ENCODE measurements around the gene RIMBP2. TPM values are rescaled to one million over a fixed set of nuclear protein-coding genes. Genes with fewer than 3 reads are reported as not detected.
A peak's percentile ranks its signal among the peaks of the same experiment; 100 is the strongest.

Gene RIMBP2
- total RNA-seq, 2 donors from 2014 or later, result 5.6 to 6.0 TPM

DNA sequence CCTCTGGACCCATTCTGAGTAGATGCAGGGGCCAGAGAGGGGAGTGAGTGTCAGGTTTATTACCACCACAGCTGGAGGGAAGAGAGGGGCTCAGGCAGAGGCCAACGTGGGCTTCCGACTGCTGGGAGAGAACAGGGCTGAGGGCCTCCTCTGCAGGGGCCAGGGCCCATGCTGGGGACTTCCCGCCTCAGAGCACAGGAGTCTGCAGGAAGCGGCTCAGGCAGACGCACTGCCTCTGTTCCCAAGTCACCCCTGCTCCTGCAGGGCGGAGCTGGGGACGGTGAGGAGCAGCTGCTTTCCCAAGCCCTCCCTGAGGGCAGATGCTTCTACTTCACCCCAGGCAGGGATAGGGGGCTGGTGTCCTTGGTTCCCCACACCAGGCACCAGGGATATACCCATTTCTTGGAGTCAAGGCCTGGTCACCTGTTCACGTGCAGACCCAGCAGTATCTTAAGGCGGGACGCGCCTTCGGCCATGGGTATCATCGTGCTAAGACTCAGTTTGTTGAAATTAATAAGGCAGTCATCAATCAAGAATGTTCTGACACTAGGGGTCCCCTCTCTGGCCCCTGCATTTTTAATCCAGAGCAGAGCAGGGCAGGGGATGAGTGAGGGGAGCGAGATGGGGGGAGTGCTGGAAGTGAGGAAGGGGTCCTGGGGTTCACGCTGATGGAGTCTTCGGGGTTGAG lies 278.4 kb downstream of the RIMBP2 start:
- DNase-seq, result peak in 1 of 2 donors; percentile 18
- intact Hi-C loops (cut with DNase I, micrococcal nuclease), result no loop called here
- ATAC-seq, result no peak

DNA sequence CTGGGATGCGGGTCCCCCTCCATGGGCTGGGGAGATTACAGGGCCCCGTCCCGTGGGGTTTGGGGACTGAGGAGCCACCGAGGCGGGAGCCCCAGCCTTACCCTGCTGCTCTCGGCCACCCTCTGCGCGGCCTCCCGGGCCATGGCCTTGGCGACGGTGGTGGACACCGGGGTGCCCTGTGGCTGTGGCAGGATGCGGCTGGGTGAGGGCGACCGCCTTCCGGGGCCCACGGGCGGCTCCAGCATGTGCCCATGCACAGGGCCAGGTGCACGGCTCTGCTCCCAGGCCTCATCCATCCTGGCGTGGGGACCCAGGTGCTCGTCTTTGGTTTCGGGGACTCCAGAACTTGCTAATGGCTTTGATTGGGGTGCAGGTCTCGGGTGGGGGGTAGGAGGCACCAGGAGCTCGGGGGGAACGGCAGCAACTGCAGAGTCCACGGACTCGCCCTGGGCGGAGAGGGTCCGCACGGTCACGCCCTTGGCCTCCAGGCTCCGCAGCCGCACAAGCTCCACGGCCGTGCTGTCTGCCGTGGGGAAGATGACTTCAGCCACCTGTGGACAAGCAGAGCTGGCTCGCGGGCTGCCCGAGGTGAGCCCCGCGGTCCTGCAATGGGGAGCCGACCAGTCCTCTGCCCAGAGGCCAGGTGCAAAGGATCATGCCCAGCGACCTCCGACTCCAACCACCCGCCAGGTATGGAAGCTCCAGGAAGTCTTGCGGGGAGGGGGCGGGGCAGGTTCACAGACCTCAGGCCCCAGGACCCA lies 279.2 kb downstream of the RIMBP2 start:
- DNase-seq (peak in 1 of 2 donors; percentile 21), ATAC-seq (no peak)
- intact Hi-C loops (cut with DNase I, micrococcal nuclease), result no loop called here

DNA sequence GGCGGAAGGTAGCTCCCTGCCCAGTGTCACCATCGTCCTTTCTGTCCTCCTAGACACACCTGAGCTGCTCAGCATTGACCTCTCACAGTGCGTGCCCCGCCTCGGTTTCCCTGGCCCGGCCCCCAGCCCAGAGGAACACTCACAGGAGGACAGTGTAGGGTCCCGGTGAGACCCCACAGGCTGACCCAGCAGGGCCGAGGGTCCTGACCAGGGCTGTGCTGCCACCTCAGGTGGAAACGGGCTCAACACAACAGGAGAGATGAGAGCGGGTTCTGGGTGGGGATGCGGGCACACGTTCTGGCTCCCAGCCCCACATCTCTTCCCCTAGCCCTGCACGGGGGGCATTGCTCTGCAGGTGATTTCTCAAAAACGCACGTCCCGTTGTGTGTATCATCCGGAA lies 280.3 kb downstream of the RIMBP2 start:
- DNase-seq (peak in 1 of 2 donors; percentile 8), ATAC-seq (no peak)
- intact Hi-C loops (cut with DNase I, micrococcal nuclease), result no loop called here

DNA sequence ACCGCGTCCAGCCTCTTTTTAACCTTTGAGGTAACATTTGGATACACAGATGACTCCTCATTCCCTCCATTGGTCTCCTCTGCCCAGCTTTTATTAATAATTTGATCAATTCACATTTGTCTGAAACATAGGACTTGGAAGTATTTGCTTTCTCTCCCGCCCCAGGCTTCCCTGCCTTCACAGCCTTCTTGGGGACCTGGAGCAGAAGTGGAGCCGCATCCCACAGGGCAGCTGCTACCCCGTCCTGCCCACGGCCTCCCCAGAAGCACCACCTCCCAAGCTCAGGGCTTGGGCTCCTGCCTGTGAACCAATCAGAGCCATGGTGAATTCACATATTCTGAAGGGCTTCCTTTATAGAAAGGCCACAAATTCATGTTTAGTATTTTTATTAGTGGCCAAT lies 280.8 kb downstream of the RIMBP2 start:
- intact Hi-C loops (cut with DNase I, micrococcal nuclease), result no loop called here
- DNase-seq (peak in 1 of 2 donors; percentile 2), ATAC-seq (no peak)

DNA sequence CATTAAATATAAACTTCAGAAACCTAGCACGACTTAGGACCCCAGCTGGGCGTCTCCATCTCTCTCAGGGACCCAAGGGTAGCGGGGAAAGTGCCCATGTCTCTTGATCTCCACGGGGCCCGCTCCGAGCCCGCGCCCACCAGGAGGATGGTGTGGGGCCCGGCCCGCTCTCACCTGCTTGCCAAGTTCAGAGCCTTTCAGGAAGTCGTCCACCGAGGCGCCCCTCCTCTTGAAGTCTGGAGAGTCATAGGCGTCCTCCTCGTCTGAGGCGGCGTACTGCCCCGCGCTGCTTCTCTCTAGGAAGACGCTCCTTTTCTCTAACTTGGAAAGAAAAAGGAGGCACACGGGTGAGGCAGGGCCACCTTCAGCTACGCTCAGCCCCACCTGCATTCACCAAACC lies 281.5 kb downstream of the RIMBP2 start:
- DNase-seq (peak in 1 of 2 donors; percentile 12), ATAC-seq (no peak)
- intact Hi-C loops (cut with DNase I, micrococcal nuclease), result no loop called here

DNA sequence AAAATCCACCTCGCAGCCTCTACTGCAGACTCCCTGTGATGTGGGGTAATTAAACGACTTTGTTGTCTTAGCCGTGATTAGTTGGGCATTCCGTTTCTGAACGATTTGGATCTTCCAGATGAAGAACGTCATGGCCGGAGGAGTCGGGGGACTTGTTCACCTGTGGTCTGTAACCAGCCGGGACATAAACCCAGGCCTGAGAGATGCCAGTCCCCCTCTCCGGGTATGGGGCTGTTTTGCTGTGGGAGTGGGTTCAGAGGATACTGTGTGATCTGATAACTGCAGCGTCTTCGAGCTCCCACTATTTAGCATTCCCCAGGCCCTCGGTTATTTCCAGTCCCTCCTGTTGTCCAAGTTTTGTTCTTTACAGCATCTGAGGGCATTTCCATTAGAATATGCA lies 282.3 kb downstream of the RIMBP2 start:
- intact Hi-C loops (cut with DNase I, micrococcal nuclease), result no loop called here
- ATAC-seq (no peak), DNase-seq (peak in 1 of 2 donors; percentile 9)

DNA sequence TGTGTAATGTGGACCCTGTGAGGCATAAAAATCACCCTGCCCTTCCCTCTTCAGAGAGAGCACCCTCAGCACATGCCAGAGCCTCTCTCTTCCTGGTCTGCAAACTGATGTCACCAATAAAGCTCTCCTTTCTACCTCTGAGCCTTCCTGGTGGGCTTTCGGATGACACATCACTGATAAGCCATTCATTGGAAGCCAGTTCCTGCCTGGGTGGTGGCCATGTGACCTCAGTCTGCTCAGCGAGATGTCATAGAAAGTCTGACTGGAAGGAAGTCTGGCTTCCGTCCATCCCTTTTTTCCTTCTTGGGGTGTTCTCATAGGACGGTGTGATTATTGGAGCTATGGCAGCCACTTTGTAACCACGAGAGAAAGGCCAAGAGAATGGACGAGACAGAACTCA lies 282.7 kb downstream of the RIMBP2 start:
- ATAC-seq, result no peak

DNA sequence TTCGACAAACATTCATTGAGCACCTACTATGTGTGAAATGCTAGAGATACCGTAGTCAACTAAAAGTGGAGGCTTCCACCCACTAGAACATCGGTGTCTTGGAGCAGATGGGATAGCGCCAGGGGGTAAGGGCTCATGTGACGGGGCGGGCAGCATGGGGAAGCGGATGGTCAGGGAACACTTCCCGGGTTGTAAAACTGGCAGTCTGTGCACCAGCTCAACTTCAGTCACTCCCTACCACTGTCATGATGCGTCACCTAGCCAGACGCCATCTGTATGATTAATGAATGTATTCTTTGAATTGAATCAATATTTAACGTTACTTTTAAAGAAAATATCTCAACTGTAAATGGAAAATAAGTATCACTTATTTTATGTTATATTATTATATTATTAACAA lies 284.9 kb downstream of the RIMBP2 start:
- intact Hi-C loops (cut with DNase I, micrococcal nuclease), result no loop called here
- ATAC-seq (no peak), DNase-seq (peak in 1 of 2 donors; percentile 2)

More for the DNA sequence above, 282.7 kb downstream of the RIMBP2 start:
- intact Hi-C loops (cut with DNase I, micrococcal nuclease), result no loop called here
- peak in 1 of 2 donors; percentile 9 for DNase-seq

DNA sequence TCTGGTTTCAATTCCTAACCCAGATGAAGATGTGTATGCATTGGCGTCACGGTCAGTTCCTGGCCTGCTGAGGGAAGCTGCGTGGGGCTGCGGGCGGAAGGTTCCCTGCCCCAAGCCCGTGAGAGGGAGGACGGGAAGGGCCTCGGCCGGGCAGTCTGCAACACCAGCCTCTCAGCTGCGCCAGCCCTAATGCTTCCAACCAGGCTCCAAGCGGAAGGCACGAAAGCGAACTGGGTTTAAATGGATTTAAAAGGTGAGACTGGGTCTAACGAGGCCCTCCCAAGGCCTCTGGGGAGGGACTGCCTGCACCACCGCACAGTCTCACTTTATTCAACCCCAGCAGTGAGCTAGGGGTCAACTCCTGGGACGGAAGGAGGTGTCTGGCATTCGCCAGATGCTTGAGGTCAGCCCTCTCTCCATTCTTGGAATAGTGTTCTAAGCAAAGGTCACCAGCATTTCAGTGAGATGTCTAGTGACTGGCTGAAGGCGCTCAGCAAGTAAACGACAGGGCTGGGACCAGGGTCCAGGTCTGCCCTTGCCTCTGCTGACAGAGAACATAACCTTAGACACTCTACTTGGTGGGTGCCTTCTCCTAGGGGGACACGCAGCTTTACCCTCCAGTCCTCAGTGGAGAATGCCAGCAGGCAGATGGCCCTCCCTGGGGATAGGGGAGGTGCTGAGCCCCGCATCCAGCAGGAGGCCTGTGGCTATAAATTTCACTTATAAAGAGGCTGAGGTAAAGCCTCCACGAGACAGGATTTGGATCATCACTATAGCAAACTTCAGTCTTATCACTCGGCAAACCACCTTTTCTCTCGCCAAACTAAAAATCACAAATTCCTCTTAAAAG lies 286.2 kb downstream of the RIMBP2 start:
- no peak for ATAC-seq
- DNase-seq, result peak in 1 of 2 donors; percentile 15
- intact Hi-C loops (cut with DNase I, micrococcal nuclease), result no loop called here

DNA sequence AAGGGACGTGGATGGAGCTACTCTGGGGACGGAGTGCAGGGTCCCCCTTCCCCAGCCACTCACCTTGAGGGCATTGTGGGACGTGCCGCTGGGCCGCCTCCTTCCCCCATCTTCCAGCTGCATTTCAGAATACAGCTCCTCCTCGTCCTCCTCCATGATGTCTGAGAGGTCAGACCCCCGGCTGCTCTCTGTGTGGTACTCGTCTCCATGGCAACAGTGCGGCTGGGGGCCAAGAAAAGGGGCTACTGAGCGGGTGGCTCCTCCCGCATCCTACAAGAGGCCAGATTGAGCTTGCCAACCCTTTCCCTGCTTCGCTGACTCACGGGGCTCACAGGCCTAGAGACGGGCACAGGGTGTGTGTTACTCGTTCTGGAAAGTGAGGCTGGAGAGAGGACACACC lies 288.0 kb downstream of the RIMBP2 start:
- DNase-seq (peak in 1 of 2 donors; percentile 13), ATAC-seq (no peak)
- intact Hi-C loops (cut with DNase I, micrococcal nuclease), result no loop called here

DNA sequence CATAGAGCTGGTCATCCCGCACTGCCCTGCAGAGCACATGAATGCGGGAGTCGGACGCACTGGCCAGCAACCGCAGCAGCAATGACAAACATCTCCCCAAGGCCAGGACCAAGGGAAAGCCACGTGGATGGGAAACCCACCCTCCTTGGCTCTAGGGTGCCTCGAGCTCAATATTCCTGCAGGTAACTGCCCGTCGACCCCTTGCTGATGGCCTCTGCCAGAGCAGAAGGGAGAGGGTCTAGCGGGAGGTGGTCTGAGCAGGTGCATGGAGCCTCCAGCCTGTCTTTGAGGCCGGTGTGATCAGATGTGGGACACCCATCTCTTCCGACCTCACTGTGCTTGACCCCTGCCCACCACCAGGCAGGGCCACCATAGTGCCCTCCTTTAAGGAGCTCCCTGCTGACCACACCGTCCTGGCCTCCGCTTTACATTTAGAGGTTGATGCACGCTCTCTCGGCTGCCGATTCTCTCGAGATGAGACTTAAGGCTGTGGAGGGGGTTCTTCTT lies 288.7 kb downstream of the RIMBP2 start:
- intact Hi-C loops (cut with DNase I, micrococcal nuclease), result no loop called here
- no peak for ATAC-seq

DNA sequence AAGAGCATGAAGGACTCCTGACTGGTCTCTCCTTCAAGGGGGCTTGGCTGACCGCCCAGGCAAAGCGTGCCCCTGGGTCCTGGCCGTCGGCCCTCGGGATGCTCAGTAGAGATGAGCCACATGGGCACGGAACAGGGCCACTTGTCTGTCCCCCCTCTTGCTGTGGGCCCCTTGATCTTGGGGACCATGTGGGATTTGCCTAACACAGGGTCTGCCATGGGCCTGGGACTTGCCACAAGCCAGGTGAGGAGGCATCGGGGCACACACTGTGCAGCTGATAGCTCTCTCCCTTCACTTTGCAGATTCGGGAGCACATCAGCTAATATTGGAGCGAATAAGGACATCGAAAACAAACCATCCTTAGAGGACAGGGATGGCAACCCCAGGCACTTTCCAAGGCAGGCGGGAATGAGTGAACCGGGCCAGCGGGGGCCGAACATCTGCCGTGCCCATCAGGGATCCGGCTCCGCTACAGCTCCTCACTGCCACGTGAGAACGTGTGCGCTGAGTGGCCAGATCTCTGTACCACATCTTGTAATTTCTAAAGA lies 290.3 kb downstream of the RIMBP2 start:
- intact Hi-C loops (cut with DNase I, micrococcal nuclease), result no loop called here
- ATAC-seq (no peak), DNase-seq (no peak)

More for the DNA sequence above, 288.7 kb downstream of the RIMBP2 start:
- DNase-seq, result no peak

DNA sequence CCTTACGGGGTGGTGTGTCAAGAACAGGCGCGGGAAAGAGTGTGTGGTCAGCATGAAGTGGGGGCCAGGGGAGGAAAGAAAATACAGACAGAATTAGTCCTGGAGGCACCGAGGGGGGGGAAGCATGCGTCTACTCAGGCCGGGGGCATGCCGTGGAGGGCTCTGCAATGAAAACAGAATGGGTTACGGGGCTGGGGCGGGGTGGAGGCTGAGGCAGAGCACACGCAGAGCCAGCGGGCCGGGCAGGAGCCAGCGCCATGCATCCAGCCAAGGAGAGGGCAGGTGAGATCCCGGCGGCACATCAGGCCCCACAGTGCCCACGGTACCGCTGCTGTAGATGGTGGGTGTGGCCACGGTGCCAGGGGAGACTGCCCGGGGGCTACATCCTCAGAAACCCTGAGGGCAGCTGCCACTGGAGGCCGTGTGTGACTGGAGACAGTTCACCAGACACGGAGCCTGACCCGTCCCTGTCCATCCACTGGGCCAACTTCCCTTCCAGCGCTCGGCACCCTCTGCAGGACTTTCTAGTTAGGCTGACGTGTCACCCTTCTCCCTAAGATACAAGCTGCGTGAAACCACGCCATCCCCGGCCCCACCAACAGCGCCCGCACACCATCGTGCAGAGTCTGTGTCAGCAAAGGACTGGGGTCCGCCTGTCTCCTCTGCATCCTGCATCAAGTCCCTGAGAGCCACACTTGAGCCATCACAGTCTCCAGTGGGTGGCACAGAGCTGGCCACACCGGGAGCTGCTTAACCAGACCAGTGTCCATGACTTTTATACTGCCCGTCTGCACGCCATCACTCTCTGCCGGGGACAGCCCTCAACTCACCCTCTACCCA lies 291.0 kb downstream of the RIMBP2 start:
- intact Hi-C loops (cut with DNase I, micrococcal nuclease), result no loop called here
- DNase-seq (no peak), ATAC-seq (no peak)

DNA sequence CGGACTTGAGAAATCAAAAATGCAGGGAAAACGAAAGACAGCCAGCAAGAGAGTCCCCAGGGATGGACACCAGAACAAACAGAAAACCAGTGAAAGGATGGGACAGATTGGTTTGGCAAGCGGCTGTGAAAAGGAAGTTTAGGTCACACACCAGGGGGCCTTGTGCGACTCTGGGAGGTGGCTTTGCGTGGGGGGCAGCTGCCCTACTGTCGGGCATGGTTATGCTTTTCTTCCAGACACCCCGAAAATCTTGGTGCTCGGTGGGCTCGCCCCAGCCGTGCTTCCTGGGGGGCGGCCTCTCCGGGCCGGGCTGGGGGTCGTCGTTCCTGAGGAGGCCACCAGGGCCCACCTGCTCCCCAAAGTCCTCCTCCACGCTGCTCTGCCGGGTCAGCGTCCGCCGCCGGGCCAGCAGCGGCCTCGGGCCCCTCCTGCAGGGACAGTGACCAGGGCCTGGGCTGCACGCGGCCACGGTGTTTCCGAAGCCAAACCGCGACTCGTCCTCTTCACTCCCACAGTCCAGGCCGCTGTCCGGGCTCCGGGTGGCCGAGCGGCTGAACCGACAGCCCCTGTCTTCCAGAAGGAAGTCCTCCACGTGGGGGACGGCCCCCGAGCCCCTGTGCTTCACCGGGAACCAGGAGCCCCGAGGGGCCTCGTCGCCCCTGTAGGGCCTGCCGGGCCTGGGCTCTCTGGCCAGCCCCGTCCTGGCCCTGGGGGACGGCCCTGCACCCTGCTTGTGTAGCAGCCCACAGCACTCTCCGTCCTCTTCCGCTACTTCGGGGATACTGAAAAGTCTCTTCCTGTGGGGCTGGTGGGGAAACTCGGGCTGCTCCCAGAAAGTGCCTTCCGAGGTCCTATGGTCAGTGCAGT lies 291.9 kb downstream of the RIMBP2 start:
- intact Hi-C loops (cut with DNase I, micrococcal nuclease), result no loop called here
- DNase-seq (no peak), ATAC-seq (no peak)

DNA sequence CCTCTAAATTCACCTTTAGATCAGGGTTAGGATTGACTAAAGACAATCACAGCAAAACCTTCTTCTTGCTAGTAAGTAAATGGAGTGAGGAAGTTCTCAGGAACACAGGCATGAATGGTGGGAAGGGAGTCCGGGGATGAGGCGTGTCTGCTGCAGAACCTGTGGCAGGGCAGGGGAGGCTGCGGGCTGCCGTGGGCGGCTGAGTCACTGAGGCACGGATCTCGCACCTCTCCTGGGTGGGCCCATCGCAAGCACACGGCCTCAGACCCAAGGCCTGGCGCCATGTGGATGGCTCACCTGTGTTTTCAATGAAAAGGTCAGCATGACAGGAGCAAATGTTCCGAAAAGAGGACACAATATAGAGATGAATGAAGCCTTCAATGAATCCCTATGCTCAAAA lies 293.0 kb downstream of the RIMBP2 start:
- DNase-seq, result no peak
- intact Hi-C loops (cut with DNase I, micrococcal nuclease), result no loop called here

DNA sequence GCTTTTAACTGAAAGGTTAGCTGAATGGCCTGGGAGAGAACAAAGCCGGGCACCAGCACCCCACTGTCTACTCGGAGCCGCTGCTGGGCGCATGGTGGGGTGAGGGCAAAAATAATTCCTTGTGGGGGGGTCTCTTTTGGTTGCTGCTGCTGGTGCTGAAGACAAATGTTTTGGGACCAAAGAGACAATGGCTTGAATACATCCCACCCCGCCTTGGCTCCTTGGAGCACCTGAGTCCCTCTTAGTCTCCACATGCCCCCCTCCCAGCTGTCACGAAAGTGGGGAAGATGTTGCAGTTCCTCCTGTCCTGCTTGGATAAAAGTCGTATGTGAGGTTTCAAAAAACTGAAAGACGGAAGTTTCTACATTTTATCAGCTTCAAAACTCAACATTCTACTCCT lies 293.4 kb downstream of the RIMBP2 start:
- intact Hi-C loops (cut with DNase I, micrococcal nuclease), result no loop called here
- ATAC-seq, result no peak
- DNase-seq, result no peak

More for the DNA sequence above, 293.0 kb downstream of the RIMBP2 start:
- no peak for ATAC-seq

DNA sequence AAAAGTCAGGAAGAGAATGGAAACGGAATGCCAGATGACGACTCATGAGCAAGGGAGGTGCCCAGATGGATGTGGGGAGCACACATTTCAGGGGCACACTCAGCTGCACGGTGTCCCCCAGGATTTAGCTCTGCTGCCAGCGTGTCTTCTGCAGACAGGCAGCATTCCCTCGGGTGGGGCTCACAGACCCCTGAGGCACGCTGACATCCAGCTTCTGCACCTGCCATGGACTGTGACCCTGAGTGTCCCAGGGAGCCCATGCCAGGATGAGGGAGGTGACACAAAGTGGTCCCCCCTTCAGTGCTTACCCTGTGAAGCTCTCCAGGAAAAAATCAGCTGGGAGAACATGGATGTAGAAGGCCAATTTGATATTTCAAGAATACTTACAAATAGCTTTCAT lies 294.2 kb downstream of the RIMBP2 start:
- ATAC-seq, result no peak
- DNase-seq, result no peak
- intact Hi-C loops (cut with DNase I, micrococcal nuclease), result no loop called here
